ENCODE results near the gene TLL2.

DNA sequence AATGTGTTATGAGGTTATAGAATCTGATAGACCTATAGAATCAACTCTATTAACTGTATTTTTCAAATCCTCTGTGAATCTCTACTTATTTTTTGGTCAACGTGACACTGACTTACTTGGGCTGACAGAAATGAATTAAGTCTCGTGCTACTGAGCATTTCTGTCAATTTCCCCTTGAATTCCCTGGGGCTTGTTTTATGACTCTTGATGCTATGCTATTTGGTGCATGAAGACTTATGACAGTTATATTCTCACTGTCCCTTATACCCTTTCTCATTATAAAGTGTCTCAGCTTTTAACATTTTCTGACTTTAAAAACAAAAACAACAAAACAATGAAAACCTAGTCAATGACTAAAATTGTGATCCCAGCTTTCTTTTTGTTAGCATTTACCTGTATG is 86.4 kb downstream of the TLL2 start:
- TF ChIP-seq, protein P1, sequence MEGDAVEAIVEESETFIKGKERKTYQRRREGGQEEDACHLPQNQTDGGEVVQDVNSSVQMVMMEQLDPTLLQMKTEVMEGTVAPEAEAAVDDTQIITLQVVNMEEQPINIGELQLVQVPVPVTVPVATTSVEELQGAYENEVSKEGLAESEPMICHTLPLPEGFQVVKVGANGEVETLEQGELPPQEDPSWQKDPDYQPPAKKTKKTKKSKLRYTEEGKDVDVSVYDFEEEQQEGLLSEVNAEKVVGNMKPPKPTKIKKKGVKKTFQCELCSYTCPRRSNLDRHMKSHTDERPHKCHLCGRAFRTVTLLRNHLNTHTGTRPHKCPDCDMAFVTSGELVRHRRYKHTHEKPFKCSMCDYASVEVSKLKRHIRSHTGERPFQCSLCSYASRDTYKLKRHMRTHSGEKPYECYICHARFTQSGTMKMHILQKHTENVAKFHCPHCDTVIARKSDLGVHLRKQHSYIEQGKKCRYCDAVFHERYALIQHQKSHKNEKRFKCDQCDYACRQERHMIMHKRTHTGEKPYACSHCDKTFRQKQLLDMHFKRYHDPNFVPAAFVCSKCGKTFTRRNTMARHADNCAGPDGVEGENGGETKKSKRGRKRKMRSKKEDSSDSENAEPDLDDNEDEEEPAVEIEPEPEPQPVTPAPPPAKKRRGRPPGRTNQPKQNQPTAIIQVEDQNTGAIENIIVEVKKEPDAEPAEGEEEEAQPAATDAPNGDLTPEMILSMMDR (conservative IDR thresholded peaks at IDR 0.05; ENCODE audit: low read length), result no peak
- no peak for TF ChIP-seq EZH2phosphoT487 (IDR thresholded peaks at IDR 0.05; ENCODE audit: borderline replicate concordance)

Measured in Loucy (cell line).